GM12878 (cell line): ENCODE results near the gene TBPL2. TPM values are rescaled to one million over a fixed set of nuclear protein-coding genes. Genes with fewer than 3 reads are reported as not detected.

ENCODE experiments used
- ATAC-seq: fragments of 200-7000 bp; cut with Tn5 transposase; 3 replicates; pipeline ENCODE4 v1.9.1; 2020; ENCODE audit warnings: mild to moderate bottlenecking, moderate library complexity
- BruUV-seq: library from RNA; stranded (reverse); fragments of 400-500 nt; replicated peaks from 2 replicates; lab custom pipeline; 2021; lab: Mats Ljungman, UMichigan
- CTCF ChIA-PET: fragments of 300-600 bp; sonication (Branson Sonifier 250); formaldehyde crosslinking; extraction: SDS; loops from one replicate; lab custom pipeline; 2021; ENCODE audit warnings: inconsistent platforms; lab: Yijun Ruan, JAX
- POLR2A ChIA-PET: fragments of 350-600 bp; formaldehyde crosslinking; extraction: SDS; loops from one replicate; lab custom pipeline; 2021; ENCODE audit warnings: inconsistent platforms; lab: Charles Lee
- RAD21 ChIA-PET: fragments of 300-600 bp; sonication (Branson Sonifier 250); formaldehyde crosslinking; loops from one replicate; lab custom pipeline; 2023; ENCODE audit warnings: antibody characterized with exemption; ENCODE audit not compliant: unreplicated experiment; lab: Charles Lee
- SMC1A ChIA-PET: fragments of 300-600 bp; sonication (Branson Sonifier 250); formaldehyde crosslinking; loops from one replicate; lab custom pipeline; 2023; ENCODE audit not compliant: unreplicated experiment, uncharacterized antibody; lab: Charles Lee
- DNase-seq: peaks from one replicate; pipeline ENCODE4 v3.0.0-alpha.2; 2011; ENCODE audit warnings: low read depth, low spot score
- FAIRE-seq: peaks from 3 replicates; lab custom pipeline; 2011; peaks lifted over from hg19 to GRCh38; lab: Jason Lieb, UNC
- H2AFZ ChIP-seq: 2 replicates; pipeline ENCODE4 v1.6.0; 2011; ENCODE audit warnings: low read depth, low read length, control low read depth; ENCODE audit not compliant: control insufficient read depth
- H3K27ac ChIP-seq: 2 replicates; pipeline ENCODE4 v1.5.1; 2011; ENCODE audit warnings: control low read depth; ENCODE audit not compliant: control insufficient read depth, insufficient read depth
- H3K27me3 ChIP-seq, 2 experiments: replicated peaks in 1 of 2; 2 replicates each; pipeline versions ENCODE4 v1.6.0 to v1.6.1; 2011; ENCODE audit warnings: low read length in 1 of 2; ENCODE audit not compliant: control insufficient read depth in 2 of 2, insufficient read depth in 2 of 2
- H3K36me3 ChIP-seq, 2 experiments: 2 replicates each; pipeline ENCODE4 v1.5.1; 2011; ENCODE audit warnings: low read length in 1 of 2; ENCODE audit not compliant: control insufficient read depth in 2 of 2, insufficient read depth in 2 of 2
- H3K4me1 ChIP-seq: 2 replicates; pipeline ENCODE4 v1.6.1; 2011; ENCODE audit warnings: mild to moderate bottlenecking, low read length, moderate library complexity, mixed read lengths; ENCODE audit not compliant: control insufficient read depth, insufficient read depth
- H3K4me2 ChIP-seq: 2 replicates; pipeline ENCODE4 v1.6.0; 2011; ENCODE audit warnings: control low read depth; ENCODE audit not compliant: control insufficient read depth, insufficient read depth
- H3K4me3 ChIP-seq: fragments of 200-600 bp; sonication (generic); 2 replicates; pipeline ENCODE4 v1.5.1; 2016
- H3K79me2 ChIP-seq: 2 replicates; pipeline ENCODE4 v1.6.0; 2011; ENCODE audit warnings: low read length; ENCODE audit not compliant: control insufficient read depth, insufficient read depth
- H3K9ac ChIP-seq: 2 replicates; pipeline ENCODE4 v1.8.0; 2011; ENCODE audit warnings: low read length, control low read depth, mixed read lengths; ENCODE audit not compliant: control insufficient read depth, insufficient read depth
- H3K9me3 ChIP-seq: replicated peaks from 3 replicates; pipeline ENCODE4 v1.5.1; 2011; ENCODE audit warnings: mild to moderate bottlenecking, low read length; ENCODE audit not compliant: control insufficient read depth, insufficient read depth
- H4K20me1 ChIP-seq: 2 replicates; pipeline ENCODE4 v1.6.0; 2011; ENCODE audit not compliant: control insufficient read depth, insufficient read depth
- BMI1 ChIP-seq: fragments of 450-650 bp; IDR thresholded peaks from 2 replicates; pipeline ENCODE4 v1.6.1; 2016; ENCODE audit warnings: mild to moderate bottlenecking, moderate library complexity, borderline replicate concordance
- CREB1 ChIP-seq: IDR thresholded peaks from 2 replicates; pipeline ENCODE4 v1.6.1; 2012; ENCODE audit warnings: low read depth, mild to moderate bottlenecking, inconsistent platforms
- DPF2 ChIP-seq: fragments of 450-650 bp; IDR thresholded peaks from 2 replicates; pipeline ENCODE4 v1.6.1; 2017; ENCODE audit warnings: mild to moderate bottlenecking
- FOS ChIP-seq: IDR thresholded peaks from 3 replicates; pipeline ENCODE4 v1.6.1; 2011; ENCODE audit warnings: borderline replicate concordance; ENCODE audit not compliant: insufficient read length; ENCODE audit errors: extremely low read depth
- HDGF ChIP-seq: fragments of 450-650 bp; IDR thresholded peaks from 2 replicates; pipeline ENCODE4 v1.6.1; 2016; ENCODE audit warnings: antibody characterized with exemption
- MEF2A ChIP-seq: IDR thresholded peaks from 2 replicates; pipeline ENCODE4 v1.6.1; 2011; ENCODE audit warnings: low read depth, mild to moderate bottlenecking, low read length, moderate library complexity; ENCODE audit not compliant: insufficient read depth
- MYC ChIP-seq: IDR thresholded peaks from 2 replicates; pipeline ENCODE4 v1.6.1; 2011; ENCODE audit warnings: mild to moderate bottlenecking, low read length, moderate library complexity, inconsistent platforms; ENCODE audit not compliant: insufficient read depth, insufficient replicate concordance, insufficient read length, severe bottlenecking
- POLR2AphosphoS5 ChIP-seq: IDR thresholded peaks from 2 replicates; pipeline ENCODE4 v1.6.1; 2011; ENCODE audit warnings: mild to moderate bottlenecking, low read length, inconsistent platforms
- SMAD5 ChIP-seq: IDR thresholded peaks from 2 replicates; pipeline ENCODE4 v1.6.1; 2016; ENCODE audit warnings: antibody characterized with exemption, low read depth
- YY1 ChIP-seq: IDR thresholded peaks from 2 replicates; pipeline ENCODE4 v1.6.1; 2011; ENCODE audit warnings: low read depth, mild to moderate bottlenecking, low read length
- WGBS: methylation state at CpG from one replicate; pipeline ENCODE4 v1.1.6; 2016; ENCODE audit warnings: low lambda C conversion rate; ENCODE audit not compliant: insufficient replicate concordance, insufficient coverage; ENCODE audit errors: missing lambda C conversion rate; 5-methylcytosine and 5-hydroxymethylcytosine counted together
- in situ Hi-C: fragments of 300-500 bp; cut with MboI; formaldehyde crosslinking; loops from 9 replicates; pipeline ENCODE4 v1.14.3; 2018; ENCODE audit warnings: mixed read lengths
- intact Hi-C: fragments of 100-400 bp; cut with micrococcal nuclease; formaldehyde crosslinking; loops from one replicate; pipeline ENCODE4 v1.14.2; 2022; ENCODE audit not compliant: unreplicated experiment
- polyA plus RNA-seq, 11 experiments: library from polyadenylated mRNA; depleted of rRNA in 4 of 11; unstranded in 6 of 11; stranded (reverse) in 5 of 11; fragments of >200 nt; fragmentation: Nextera tagmentation in 4 of 11; fragmentation: Illumina TruSeq in 1 of 11; extraction: Ambion mirVana in 4 of 11; extraction: Trizol in 1 of 11; gene quantifications; 1 replicate in 1 of 11; 2 replicates in 10 of 11; pipeline versions ENCODE4 v1.2.1 to v1.2.3, GENCODE V29; 2011 to 2016; ENCODE audit warnings: inconsistent platforms in 2 of 11, missing spikeins in 2 of 11, low read depth in 1 of 11
- total RNA-seq, 4 experiments: library from RNA; depleted of rRNA in 3 of 4; stranded (reverse); fragments of >200 nt in 3 of 4; fragmentation: Illumina TruSeq in 1 of 4; extraction: Trizol in 1 of 4; gene quantifications; 2 replicates each; pipeline versions ENCODE4 v1.2.1 to v1.2.3, GENCODE V29; 2013 to 2021
- TF ChIP-seq, protein P1 (sequence below): fragments of 450-650 bp; IDR thresholded peaks from 2 replicates; pipeline ENCODE4 v1.6.1; 2018; ENCODE audit warnings: borderline replicate concordance, mild to moderate bottlenecking; ENCODE audit not compliant: partially characterized antibody
- TF ChIP-seq, protein P2 (sequence below): IDR thresholded peaks from 2 replicates; pipeline ENCODE4 v1.6.1; 2011; ENCODE audit warnings: low read depth, low read length, improper control_type of control experiment, borderline replicate concordance
- TF ChIP-seq, protein P3 (sequence below): IDR thresholded peaks from 2 replicates; pipeline ENCODE4 v1.6.1; 2011; ENCODE audit warnings: borderline replicate concordance, low read depth, mild to moderate bottlenecking, moderate library complexity, low read length; ENCODE audit not compliant: insufficient read depth, poor library complexity, severe bottlenecking
- TF ChIP-seq, protein P4 (sequence below): fragments of 450-650 bp; IDR thresholded peaks from 2 replicates; pipeline ENCODE4 v1.6.1; 2017; ENCODE audit warnings: low read depth, mild to moderate bottlenecking, moderate library complexity

TBPL2 gene
- total and polyA plus RNA-seq, 10 of the 15 experiments (the other 5 are each of a cell fraction or from before 2014, with no cell fraction given): 0.41 TPM; not detected in 9

DNA sequence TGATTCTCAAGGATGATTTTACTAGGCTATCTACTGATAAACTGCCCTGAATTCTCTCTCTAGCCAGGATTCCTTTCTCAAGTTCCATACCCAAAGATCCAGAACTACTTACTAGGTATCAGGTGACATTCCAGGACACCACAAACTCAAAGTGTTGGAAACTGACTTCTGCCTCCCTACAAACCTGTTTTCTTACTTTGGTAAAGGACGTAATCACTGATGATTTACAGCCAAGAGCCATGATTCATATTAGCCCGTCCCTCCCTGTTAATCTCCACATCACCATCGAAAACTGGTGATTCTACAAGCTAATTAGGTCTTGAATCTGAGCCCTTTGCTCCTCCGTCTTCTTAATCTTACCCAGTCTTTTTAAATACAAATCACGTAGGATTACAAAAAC is 27.7 kb downstream of the TBPL2 start:
- Histone ChIP-seq H3K36me3 (no peaks in the 10 kb centered on the region), H4K20me1 (no peaks in the 10 kb centered on the region), H3K27ac (no peak overlapping the region), H2AFZ (peak overlapping the region; percentile 13; the same call in 1 of the 2 replicates), H3K27me3 (no peaks in the 10 kb centered on the region), H3K79me2 (peaks cover 9% of the 10 kb centered on the region), H3K9ac (no peak overlapping the region), H3K4me2 (no peak overlapping the region), H3K9me3 (no peaks in the 10 kb centered on the region), H3K4me3 (no peak overlapping the region), H3K4me1 (peaks cover 3% of the 10 kb centered on the region)
- ChIA-PET CTCF (interaction anchor here (0.6 to 2.0 kb wide), 4 partner anchors 12 to 201 kb away, joined by 3 to 9 read pairs (median 4); no protein-coding TSS in a partner anchor), POLR2A (interaction anchor here (1.0 kb wide), 1 partner anchor 67 kb away, joined by 3 read pairs; no protein-coding TSS in a partner anchor), SMC1A (interaction anchor here (0.8 to 0.9 kb wide), 2 partner anchors 79 to 357 kb away, joined by 4 read pairs; no protein-coding TSS in a partner anchor), RAD21 (interaction anchor here (2.4 kb wide), 1 partner anchor 142 kb away, joined by 10 read pairs; the partner anchor contains the start of gene FBXO34)
- no TSS peak for BruUV-seq
- ATAC-seq: no peak
- intact Hi-C loops: loop anchor here (5.0 kb wide), 1 partner anchor 140 kb away; the partner anchor contains the start of gene FBXO34
- DNase-seq: no peak
- 66% methylated on average over 5 of the region's 5 CpGs for WGBS
- FAIRE-seq: peak; percentile 27
- in situ Hi-C loops: no loop called here
- TF ChIP-seq FOS (no peak), BMI1 (no peak), DPF2 (no peak), SMAD5 (no peak), MEF2A (no peak), POLR2AphosphoS5 (no peak), CREB1 (no peak), MYC (no peak), YY1 (no peak), HDGF (no peak)
- TF ChIP-seq, protein P1, sequence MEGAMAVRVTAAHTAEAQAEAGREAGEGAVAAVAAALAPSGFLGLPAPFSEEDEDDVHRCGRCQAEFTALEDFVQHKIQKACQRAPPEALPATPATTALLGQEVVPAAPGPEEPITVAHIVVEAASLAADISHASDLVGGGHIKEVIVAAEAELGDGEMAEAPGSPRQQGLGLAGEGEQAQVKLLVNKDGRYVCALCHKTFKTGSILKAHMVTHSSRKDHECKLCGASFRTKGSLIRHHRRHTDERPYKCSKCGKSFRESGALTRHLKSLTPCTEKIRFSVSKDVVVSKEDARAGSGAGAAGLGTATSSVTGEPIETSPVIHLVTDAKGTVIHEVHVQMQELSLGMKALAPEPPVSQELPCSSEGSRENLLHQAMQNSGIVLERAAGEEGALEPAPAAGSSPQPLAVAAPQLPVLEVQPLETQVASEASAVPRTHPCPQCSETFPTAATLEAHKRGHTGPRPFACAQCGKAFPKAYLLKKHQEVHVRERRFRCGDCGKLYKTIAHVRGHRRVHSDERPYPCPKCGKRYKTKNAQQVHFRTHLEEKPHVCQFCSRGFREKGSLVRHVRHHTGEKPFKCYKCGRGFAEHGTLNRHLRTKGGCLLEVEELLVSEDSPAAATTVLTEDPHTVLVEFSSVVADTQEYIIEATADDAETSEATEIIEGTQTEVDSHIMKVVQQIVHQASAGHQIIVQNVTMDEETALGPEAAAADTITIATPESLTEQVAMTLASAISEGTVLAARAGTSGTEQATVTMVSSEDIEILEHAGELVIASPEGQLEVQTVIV: no peak
- TF ChIP-seq, protein P2, sequence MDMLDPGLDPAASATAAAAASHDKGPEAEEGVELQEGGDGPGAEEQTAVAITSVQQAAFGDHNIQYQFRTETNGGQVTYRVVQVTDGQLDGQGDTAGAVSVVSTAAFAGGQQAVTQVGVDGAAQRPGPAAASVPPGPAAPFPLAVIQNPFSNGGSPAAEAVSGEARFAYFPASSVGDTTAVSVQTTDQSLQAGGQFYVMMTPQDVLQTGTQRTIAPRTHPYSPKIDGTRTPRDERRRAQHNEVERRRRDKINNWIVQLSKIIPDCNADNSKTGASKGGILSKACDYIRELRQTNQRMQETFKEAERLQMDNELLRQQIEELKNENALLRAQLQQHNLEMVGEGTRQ: no peak
- TF ChIP-seq, protein P3, sequence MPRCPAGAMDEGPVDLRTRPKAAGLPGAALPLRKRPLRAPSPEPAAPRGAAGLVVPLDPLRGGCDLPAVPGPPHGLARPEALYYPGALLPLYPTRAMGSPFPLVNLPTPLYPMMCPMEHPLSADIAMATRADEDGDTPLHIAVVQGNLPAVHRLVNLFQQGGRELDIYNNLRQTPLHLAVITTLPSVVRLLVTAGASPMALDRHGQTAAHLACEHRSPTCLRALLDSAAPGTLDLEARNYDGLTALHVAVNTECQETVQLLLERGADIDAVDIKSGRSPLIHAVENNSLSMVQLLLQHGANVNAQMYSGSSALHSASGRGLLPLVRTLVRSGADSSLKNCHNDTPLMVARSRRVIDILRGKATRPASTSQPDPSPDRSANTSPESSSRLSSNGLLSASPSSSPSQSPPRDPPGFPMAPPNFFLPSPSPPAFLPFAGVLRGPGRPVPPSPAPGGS: no peak
- TF ChIP-seq, protein P4, sequence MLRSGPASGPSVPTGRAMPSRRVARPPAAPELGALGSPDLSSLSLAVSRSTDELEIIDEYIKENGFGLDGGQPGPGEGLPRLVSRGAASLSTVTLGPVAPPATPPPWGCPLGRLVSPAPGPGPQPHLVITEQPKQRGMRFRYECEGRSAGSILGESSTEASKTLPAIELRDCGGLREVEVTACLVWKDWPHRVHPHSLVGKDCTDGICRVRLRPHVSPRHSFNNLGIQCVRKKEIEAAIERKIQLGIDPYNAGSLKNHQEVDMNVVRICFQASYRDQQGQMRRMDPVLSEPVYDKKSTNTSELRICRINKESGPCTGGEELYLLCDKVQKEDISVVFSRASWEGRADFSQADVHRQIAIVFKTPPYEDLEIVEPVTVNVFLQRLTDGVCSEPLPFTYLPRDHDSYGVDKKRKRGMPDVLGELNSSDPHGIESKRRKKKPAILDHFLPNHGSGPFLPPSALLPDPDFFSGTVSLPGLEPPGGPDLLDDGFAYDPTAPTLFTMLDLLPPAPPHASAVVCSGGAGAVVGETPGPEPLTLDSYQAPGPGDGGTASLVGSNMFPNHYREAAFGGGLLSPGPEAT: no peak
